Superior temporal gyrus (tissue), 1 donor: Measurements from ENCODE around the gene DNAJB8.

Experiments used
- DNase-seq: peaks from one replicate; pipeline ENCODE4 v3.0.0-alpha.2; 2016; ENCODE audit errors: extremely low spot score

The DNAJB8 gene

GRCh38 chr3:128482666-128483656 lies 16.3 kb upstream of the DNAJB8 start:
- peak; percentile 12 for DNase-seq

GRCh38 chr3:128482175-128482574 lies 15.5 kb upstream of the DNAJB8 start:
- DNase-seq = no peak

- DNase-seq = no peak
Observed at GRCh38 chr3:128481438-128481942, 14.8 kb upstream of the DNAJB8 start.

GRCh38 chr3:128480717-128481437 lies 14.2 kb upstream of the DNAJB8 start:
- DNase-seq = no peak

GRCh38 chr3:128480278-128480677 lies 13.6 kb upstream of the DNAJB8 start:
- DNase-seq = no peak

GRCh38 chr3:128479558-128480086 lies 12.9 kb upstream of the DNAJB8 start:
- no peak for DNase-seq

GRCh38 chr3:128478576-128479506 lies 12.2 kb upstream of the DNAJB8 start:
- DNase-seq = no peak

GRCh38 chr3:128476659-128477058 lies 10.0 kb upstream of the DNAJB8 start:
- no peak for DNase-seq

- no peak for DNase-seq
Observed at GRCh38 chr3:128475355-128475754, 8.7 kb upstream of the DNAJB8 start.

- DNase-seq = no peak
Observed at GRCh38 chr3:128473737-128474136, 7.0 kb upstream of the DNAJB8 start.

GRCh38 chr3:128473180-128473519 lies 6.5 kb upstream of the DNAJB8 start:
- no peak for DNase-seq

- DNase-seq = no peak
Observed at GRCh38 chr3:128472449-128473179, 5.9 kb upstream of the DNAJB8 start.

GRCh38 chr3:128471720-128472119 lies 5.0 kb upstream of the DNAJB8 start:
- DNase-seq = no peak

GRCh38 chr3:128471110-128471509 lies 4.4 kb upstream of the DNAJB8 start:
- DNase-seq = no peak

- no peak for DNase-seq
Observed at GRCh38 chr3:128470134-128470899, 3.6 kb upstream of the DNAJB8 start.

- no peak for DNase-seq
Observed at GRCh38 chr3:128469556-128469955, 2.9 kb upstream of the DNAJB8 start.

GRCh38 chr3:128468791-128469527 lies 2.3 kb upstream of the DNAJB8 start:
- DNase-seq = no peak

- DNase-seq = no peak
Observed at GRCh38 chr3:128468285-128468790, 1.6 kb upstream of the DNAJB8 start.

- no peak for DNase-seq
Observed at GRCh38 chr3:128464702-128465101, 2.0 kb downstream of the DNAJB8 start.
